Measurements from ENCODE around the gene PEX14. TPM values are rescaled to one million over a fixed set of nuclear protein-coding genes. Genes with fewer than 3 reads are reported as not detected.

PEX14 gene
- total and polyA plus RNA-seq, 2 experiments from 2014 or later, result 17.6 to 19.6 TPM

- no peaks in the 10 kb centered on the region; the same call in 1 of the 2 replicates for H3K36me3 ChIP-seq (ENCODE audit: insufficient read depth)
- H3K79me2 ChIP-seq (replicated peaks; ENCODE audit: insufficient read depth), result no peaks in the 10 kb centered on the region
- peaks cover 14% of the 10 kb centered on the region for H3K27me3 Mint-ChIP-seq (ENCODE audit: insufficient read depth, low read depth, poor library complexity)
- no peaks in the 10 kb centered on the region; the same call in 2 of the 3 replicates for H3K9me3 Mint-ChIP-seq
- peaks cover 44% of the 10 kb centered on the region for H3K4me1 Mint-ChIP-seq
- no peaks in the 10 kb centered on the region for H3K36me3 Mint-ChIP-seq (ENCODE audit: low read depth)
- no peak overlapping the region for H3K27ac Mint-ChIP-seq
- no peaks in the 10 kb centered on the region for H4K20me1 ChIP-seq (replicated peaks; ENCODE audit: insufficient read depth)
- H3K27me3 ChIP-seq (ENCODE audit: insufficient read depth), result no peaks in the 10 kb centered on the region
- no peak overlapping the region for H3K4me3 ChIP-seq
- peaks cover 9% of the 10 kb centered on the region for H3K4me1 ChIP-seq (ENCODE audit: insufficient read depth)
- DNase-seq (ENCODE audit: low spot score), result no peak
- H2AFZ ChIP-seq, result no peak overlapping the region
- TF ChIP-seq STAT1 (IDR thresholded peaks at IDR 0.05; ENCODE audit: unreplicated experiment), result no peak
- no peak for TF ChIP-seq CTCF (conservative IDR thresholded peaks at IDR 0.05; ENCODE audit: low read depth in 2 of 2)
- no peak for TF ChIP-seq EZH2phosphoT487 (IDR thresholded peaks at IDR 0.05; ENCODE audit: unreplicated experiment)
- TF ChIP-seq ZNF331 (CRISPR knock-in tag; IDR thresholded peaks at IDR 0.05; ENCODE audit: low read depth), result no peak
- TF ChIP-seq JUNB (IDR thresholded peaks at IDR 0.05; ENCODE audit: unreplicated experiment), result no peak
- no peak for TF ChIP-seq ZNF462 (CRISPR knock-in tag; IDR thresholded peaks at IDR 0.05)
- H3K27ac ChIP-seq (ENCODE audit: low read depth), result 0 out of 2 replicates have a peak overlapping the region, but pooled peaks have one; percentile 26
- no peaks in the 10 kb centered on the region for H3K9me2 ChIP-seq (ENCODE audit: insufficient read depth)
- no peak for ATAC-seq
- no peak overlapping the region for H3K4me2 ChIP-seq
- H3F3A ChIP-seq (replicated peaks; ENCODE audit: low read depth), result no peaks in the 10 kb centered on the region
- no peak overlapping the region for H3K4me3 Mint-ChIP-seq
These were observed 198.5 kb downstream of the PEX14 start for GRCh38 chr1:10673109-10673711.

Data from GM23338 (cell line).